HepG2 (cell line): ENCODE measurements around the gene RHBDD1. TPM values are rescaled to one million over a fixed set of nuclear protein-coding genes. Genes with fewer than 3 reads are reported as not detected.

ENCODE experiments used
- ATAC-seq: fragments of 200-7000 bp; cut with Tn5 transposase; 3 replicates; pipeline ENCODE4 v1.9.1; 2020; ENCODE audit warnings: mild to moderate bottlenecking, moderate library complexity
- BruUV-seq: library from RNA; stranded (reverse); fragments of 400-500 nt; replicated peaks from 2 replicates; lab custom pipeline; 2021; lab: Mats Ljungman, UMichigan
- CTCF ChIA-PET: fragments of 300-600 bp; formaldehyde crosslinking; extraction: SDS; loops from one replicate; lab custom pipeline; 2021; ENCODE audit warnings: low total read pairs, inconsistent platforms, low intra/inter-chr PET ratio; lab: Yijun Ruan, JAX
- POLR2A ChIA-PET: fragments of 350-600 bp; sonication (Branson Sonifier 250); formaldehyde crosslinking; loops from one replicate; lab custom pipeline; 2020; ENCODE audit warnings: antibody characterized with exemption, inconsistent platforms; lab: Yijun Ruan, JAX
- DNase-seq: peaks from one replicate; pipeline ENCODE4 v3.0.0-alpha.2; 2015; ENCODE audit warnings: low spot score
- FAIRE-seq: peaks from 3 replicates; lab custom pipeline; 2011; peaks lifted over from hg19 to GRCh38; lab: Jason Lieb, UNC
- H2AFZ ChIP-seq: one replicate; pipeline ENCODE4 v1.6.1; 2011; ENCODE audit warnings: low read length, inconsistent platforms
- H3K27ac ChIP-seq: fragments of 300-600 bp; 3 replicates; pipeline ENCODE4 v1.8.0; 2011; ENCODE audit warnings: mixed run types, mild to moderate bottlenecking, mixed read lengths, low read length, inconsistent platforms; ENCODE audit not compliant: insufficient read depth; ENCODE audit errors: extremely low read length
- H3K27me3 ChIP-seq, 2 experiments: fragments of 200-600 bp in 1 of 2; 2 replicates in 1 of 2; 3 replicates in 1 of 2; pipeline versions ENCODE4 v1.6.0 to v1.8.0; 2011; ENCODE audit warnings: low read length in 2 of 2, mild to moderate bottlenecking in 2 of 2, moderate library complexity in 2 of 2, inconsistent platforms in 1 of 2; ENCODE audit not compliant: insufficient read depth in 2 of 2, control insufficient read depth in 1 of 2
- H3K36me3 ChIP-seq, 2 experiments: fragments of 200-600 bp in 1 of 2; replicated peaks in 1 of 2; 2 replicates in 1 of 2; 3 replicates in 1 of 2; pipeline versions ENCODE4 v1.5.1 to v1.8.0; 2011; ENCODE audit warnings: low read length in 2 of 2, inconsistent platforms in 1 of 2; ENCODE audit not compliant: insufficient read depth in 2 of 2, control insufficient read depth in 1 of 2
- H3K4me1 ChIP-seq: 2 replicates; pipeline ENCODE4 v1.5.1; 2012; ENCODE audit warnings: low read length, inconsistent platforms; ENCODE audit not compliant: insufficient read depth
- H3K4me2 ChIP-seq: 2 replicates; pipeline ENCODE4 v1.6.0; 2011; ENCODE audit warnings: low read depth, low read length, inconsistent platforms
- H3K4me3 ChIP-seq, 3 experiments: fragments of 200-600 bp in 1 of 3; sonication (generic), shearing (Covaris generic) in 1 of 3; replicated peaks in 1 of 3; 2 replicates each; pipeline ENCODE4 v1.5.1; 2011 to 2016; ENCODE audit warnings: low read length in 3 of 3, inconsistent platforms in 2 of 3, low read depth in 2 of 3, mild to moderate bottlenecking in 2 of 3, control low read depth in 1 of 3, mixed read lengths in 1 of 3; ENCODE audit not compliant: insufficient read depth in 1 of 3
- H3K79me2 ChIP-seq: one replicate; pipeline ENCODE4 v1.6.1; 2011; ENCODE audit warnings: low read length, inconsistent platforms; ENCODE audit not compliant: insufficient read depth
- H3K9ac ChIP-seq: 2 replicates; pipeline ENCODE4 v1.6.0; 2011; ENCODE audit warnings: mild to moderate bottlenecking, low read depth, low read length, inconsistent platforms; ENCODE audit not compliant: insufficient read depth
- H3K9me3 ChIP-seq: 2 replicates; pipeline ENCODE4 v1.5.1; 2012; ENCODE audit warnings: mild to moderate bottlenecking, low read length
- H4K20me1 ChIP-seq: 2 replicates; pipeline ENCODE4 v1.6.0; 2011; ENCODE audit warnings: inconsistent platforms, mild to moderate bottlenecking, low read length, moderate library complexity; ENCODE audit not compliant: insufficient read depth
- IKZF4 ChIP-seq: sonication (generic); formaldehyde crosslinking; IDR thresholded peaks from 2 replicates; pipeline ENCODE4 v1.5.1; 2020; ENCODE audit warnings: borderline replicate concordance, mild to moderate bottlenecking, low read depth, missing genetic modification reagents; ENCODE audit errors: not compliant biosample characterization
- KDM4B ChIP-seq: sonication (generic); formaldehyde crosslinking; IDR thresholded peaks from 2 replicates; pipeline ENCODE4 v1.4.0; 2020; ENCODE audit warnings: missing genetic modification reagents
- MXD1 ChIP-seq: sonication (generic); formaldehyde crosslinking; IDR thresholded peaks from 2 replicates; pipeline ENCODE4 v1.4.0; 2020; ENCODE audit warnings: mild to moderate bottlenecking, missing genetic modification reagents
- WIZ ChIP-seq: sonication (generic); formaldehyde crosslinking; IDR thresholded peaks from 2 replicates; pipeline ENCODE4 v1.5.1; 2020; ENCODE audit warnings: mild to moderate bottlenecking, missing genetic modification reagents
- ZNF333 ChIP-seq: sonication (generic); formaldehyde crosslinking; IDR thresholded peaks from 2 replicates; pipeline ENCODE4 v1.4.0; 2020; ENCODE audit warnings: mild to moderate bottlenecking, missing genetic modification reagents, borderline replicate concordance
- ZNF451 ChIP-seq: sonication (generic); formaldehyde crosslinking; IDR thresholded peaks from 2 replicates; pipeline ENCODE4 v1.5.0; 2020; ENCODE audit warnings: mild to moderate bottlenecking, missing genetic modification reagents
- WGBS: methylation state at CpG from one replicate; pipeline ENCODE4 v1.1.6; 2017; ENCODE audit warnings: low lambda C conversion rate; 5-methylcytosine and 5-hydroxymethylcytosine counted together
- in situ Hi-C: cut with HindIII; loops from 2 replicates; pipeline ENCODE4 v1.10.0; 2017; ENCODE audit warnings: low pct_unique_long_range_greater_than_20kb; ENCODE audit not compliant: extremely low pct_ligation_motif_present
- intact Hi-C: fragments of 100-400 bp; cut with micrococcal nuclease; formaldehyde crosslinking; loops from one replicate; pipeline ENCODE4 v1.10.0; 2022; ENCODE audit not compliant: unreplicated experiment
- polyA plus RNA-seq, 8 experiments: library from polyadenylated mRNA; depleted of rRNA in 3 of 8; stranded (reverse) in 7 of 8; unstranded in 1 of 8; fragments of >200 nt; fragmentation: Illumina TruSeq in 4 of 8; extraction: Trizol in 4 of 8; gene quantifications; 2 replicates each; pipeline versions ENCODE4 v1.2.1 to v1.2.3, GENCODE V29; 2011 to 2016; ENCODE audit warnings: low read depth in 4 of 8, missing spikeins in 1 of 8, mixed read lengths in 1 of 8; ENCODE audit not compliant: insufficient read depth in 1 of 8
- total RNA-seq, 5 experiments: library from RNA; depleted of rRNA; stranded (reverse); fragments of >200 nt; fragmentation: Illumina TruSeq; extraction: Trizol; gene quantifications; 2 replicates each; pipeline ENCODE4 v1.2.3, GENCODE V29; 2016; ENCODE audit warnings: low read depth in 1 of 5
- TF ChIP-seq, protein P1 (sequence below): sonication (generic); formaldehyde crosslinking; IDR thresholded peaks from 2 replicates; pipeline ENCODE4 v1.5.1; 2020; ENCODE audit warnings: mild to moderate bottlenecking, moderate library complexity, missing genetic modification reagents
- TF ChIP-seq, protein P2 (sequence below): sonication (generic); formaldehyde crosslinking; IDR thresholded peaks from 2 replicates; pipeline ENCODE4 v1.8.1; 2023; ENCODE audit warnings: mild to moderate bottlenecking, inconsistent platforms, moderate library complexity, missing genetic modification reagents, borderline replicate concordance

Gene RHBDD1
- total and polyA plus RNA-seq, 2 of the 13 experiments (the other 11 are each of a cell fraction or from before 2014, with no cell fraction given): 8.2 to 9.5 TPM

GRCh38 chr2:226953206-226953605 lies 117.4 kb downstream of the RHBDD1 start:
- Histone ChIP-seq H3K4me2 (no peak overlapping the region), H3K36me3 (no peaks in the 10 kb centered on the region), H4K20me1 (no peaks in the 10 kb centered on the region), H3K4me3 (no peak overlapping the region), H3K79me2 (no peaks in the 10 kb centered on the region), H3K9ac (no peak overlapping the region), H2AFZ (no peak overlapping the region), H3K4me1 (peaks cover 12% of the 10 kb centered on the region), H3K9me3 (no peaks in the 10 kb centered on the region), H3K27ac (no peak overlapping the region), H3K27me3 (no peaks in the 10 kb centered on the region)
- no peak for FAIRE-seq
- BruUV-seq: no TSS peak
- TF ChIP-seq MXD1 (CRISPR knock-in tag) (no peak), KDM4B (CRISPR knock-in tag) (no peak), ZNF333 (no peak), WIZ (CRISPR knock-in tag) (no peak), IKZF4 (no peak), ZNF451 (CRISPR knock-in tag) (no peak)
- TF ChIP-seq, protein P1, sequence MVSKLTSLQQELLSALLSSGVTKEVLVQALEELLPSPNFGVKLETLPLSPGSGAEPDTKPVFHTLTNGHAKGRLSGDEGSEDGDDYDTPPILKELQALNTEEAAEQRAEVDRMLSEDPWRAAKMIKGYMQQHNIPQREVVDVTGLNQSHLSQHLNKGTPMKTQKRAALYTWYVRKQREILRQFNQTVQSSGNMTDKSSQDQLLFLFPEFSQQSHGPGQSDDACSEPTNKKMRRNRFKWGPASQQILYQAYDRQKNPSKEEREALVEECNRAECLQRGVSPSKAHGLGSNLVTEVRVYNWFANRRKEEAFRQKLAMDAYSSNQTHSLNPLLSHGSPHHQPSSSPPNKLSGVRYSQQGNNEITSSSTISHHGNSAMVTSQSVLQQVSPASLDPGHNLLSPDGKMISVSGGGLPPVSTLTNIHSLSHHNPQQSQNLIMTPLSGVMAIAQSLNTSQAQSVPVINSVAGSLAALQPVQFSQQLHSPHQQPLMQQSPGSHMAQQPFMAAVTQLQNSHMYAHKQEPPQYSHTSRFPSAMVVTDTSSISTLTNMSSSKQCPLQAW (CRISPR knock-in tag): no peak
- TF ChIP-seq, protein P2, sequence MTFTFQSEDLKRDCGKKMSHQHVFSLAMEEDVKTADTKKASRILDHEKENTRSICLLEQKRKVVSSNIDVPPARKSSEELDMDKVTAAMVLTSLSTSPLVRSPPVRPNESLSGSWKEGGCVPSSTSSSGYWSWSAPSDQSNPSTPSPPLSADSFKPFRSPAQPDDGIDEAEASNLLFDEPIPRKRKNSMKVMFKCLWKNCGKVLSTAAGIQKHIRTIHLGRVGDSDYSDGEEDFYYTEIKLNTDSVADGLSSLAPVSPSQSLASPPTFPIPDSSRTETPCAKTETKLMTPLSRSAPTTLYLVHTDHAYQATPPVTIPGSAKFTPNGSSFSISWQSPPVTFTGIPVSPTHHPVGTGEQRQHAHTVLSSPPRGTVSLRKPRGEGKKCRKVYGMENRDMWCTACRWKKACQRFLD (CRISPR knock-in tag): no peak
- in situ Hi-C loops: no loop called here
- no peak for DNase-seq
- ChIA-PET CTCF (no interaction called here), POLR2A (no interaction called here)
- 67% methylated on average over 3 of the region's 3 CpGs for WGBS
- intact Hi-C loops: no loop called here
- ATAC-seq: no peak
